GM19328 (cell line): ENCODE data around the gene APBA1.
"Not testable (repeated sequence)": the region's sequence is repeated elsewhere in the genome, so short reads cannot be mapped to it uniquely, and the experiment has no call there.

Experiments used
- ATAC-seq: cut with Tn5 transposase; IDR thresholded peaks from one replicate; pipeline ENCODE4 v1.9.1; 2021; ENCODE audit warnings: mild to moderate bottlenecking, moderate library complexity; ENCODE audit not compliant: unreplicated experiment

The APBA1 gene

GRCh38 chr9:69420611-69421270 is 251.4 kb downstream of the APBA1 start:
- ATAC-seq, result no peak

DNA sequence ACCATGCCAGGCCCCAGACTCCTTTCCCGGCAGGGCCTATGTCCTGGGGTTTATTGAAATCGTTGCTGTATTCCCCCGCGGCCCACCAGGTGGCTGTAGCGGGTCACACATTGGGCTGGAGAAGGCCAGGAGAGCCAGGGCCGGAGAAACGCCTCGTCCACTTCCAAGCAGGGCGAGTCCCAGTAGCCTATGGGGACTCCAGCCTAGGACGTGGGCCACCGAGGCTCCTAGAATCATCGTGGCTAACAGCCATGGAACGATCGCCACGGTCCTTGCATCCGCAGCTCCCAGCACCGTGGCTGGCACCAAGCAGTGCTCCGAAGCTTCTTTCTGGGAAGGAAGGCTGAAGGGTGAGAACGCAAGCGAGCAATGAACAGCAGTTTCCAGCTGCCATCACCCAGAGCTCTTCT is 259.4 kb downstream of the APBA1 start:
- no peak for ATAC-seq

GRCh38 chr9:69411931-69412740 is 260.0 kb downstream of the APBA1 start:
- ATAC-seq, result no peak

DNA sequence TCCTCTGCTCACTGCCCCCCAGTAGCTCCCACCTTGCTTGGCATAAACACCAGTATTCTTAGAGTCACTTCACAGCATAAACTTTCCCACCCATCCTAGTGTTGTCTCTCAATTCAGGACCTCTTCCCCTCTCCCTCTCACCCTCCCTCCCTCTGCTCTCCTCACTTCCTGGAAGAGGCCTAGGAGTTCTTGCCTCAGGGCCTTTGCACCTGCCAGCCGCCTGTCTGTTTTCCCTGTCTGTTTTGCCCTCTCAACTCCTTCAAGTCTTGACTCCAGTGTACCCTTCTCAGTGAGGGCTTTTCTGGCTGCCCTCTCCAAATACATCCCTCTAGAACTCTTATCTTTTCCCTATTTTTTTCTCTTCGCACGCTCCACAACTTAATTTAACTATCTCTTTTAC is 260.9 kb downstream of the APBA1 start:
- ATAC-seq, result no peak

DNA sequence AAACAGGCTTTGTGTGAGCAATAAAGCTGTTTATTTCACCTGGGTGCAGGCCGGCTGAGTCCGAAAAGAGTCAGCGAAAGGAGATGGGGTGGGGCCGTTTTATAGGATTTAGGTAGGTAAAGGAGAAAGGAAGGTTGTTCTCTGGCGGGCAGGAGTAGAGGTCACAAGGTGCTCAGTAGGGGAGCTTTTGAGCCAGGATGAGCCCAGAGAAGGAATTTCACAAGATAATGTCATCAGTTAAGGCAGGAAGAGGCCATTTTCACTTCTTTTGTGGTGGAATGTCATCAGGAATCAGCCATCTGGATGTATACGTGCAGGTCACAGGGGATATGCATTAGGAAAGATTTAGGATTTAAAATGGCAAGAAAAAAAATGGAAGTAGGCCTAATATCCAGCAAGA is 262.2 kb downstream of the APBA1 start:
- ATAC-seq, result not testable (repeated sequence)

- ATAC-seq, result no peak
Observed at GRCh38 chr9:69400470-69400869, 271.7 kb downstream of the APBA1 start.

DNA sequence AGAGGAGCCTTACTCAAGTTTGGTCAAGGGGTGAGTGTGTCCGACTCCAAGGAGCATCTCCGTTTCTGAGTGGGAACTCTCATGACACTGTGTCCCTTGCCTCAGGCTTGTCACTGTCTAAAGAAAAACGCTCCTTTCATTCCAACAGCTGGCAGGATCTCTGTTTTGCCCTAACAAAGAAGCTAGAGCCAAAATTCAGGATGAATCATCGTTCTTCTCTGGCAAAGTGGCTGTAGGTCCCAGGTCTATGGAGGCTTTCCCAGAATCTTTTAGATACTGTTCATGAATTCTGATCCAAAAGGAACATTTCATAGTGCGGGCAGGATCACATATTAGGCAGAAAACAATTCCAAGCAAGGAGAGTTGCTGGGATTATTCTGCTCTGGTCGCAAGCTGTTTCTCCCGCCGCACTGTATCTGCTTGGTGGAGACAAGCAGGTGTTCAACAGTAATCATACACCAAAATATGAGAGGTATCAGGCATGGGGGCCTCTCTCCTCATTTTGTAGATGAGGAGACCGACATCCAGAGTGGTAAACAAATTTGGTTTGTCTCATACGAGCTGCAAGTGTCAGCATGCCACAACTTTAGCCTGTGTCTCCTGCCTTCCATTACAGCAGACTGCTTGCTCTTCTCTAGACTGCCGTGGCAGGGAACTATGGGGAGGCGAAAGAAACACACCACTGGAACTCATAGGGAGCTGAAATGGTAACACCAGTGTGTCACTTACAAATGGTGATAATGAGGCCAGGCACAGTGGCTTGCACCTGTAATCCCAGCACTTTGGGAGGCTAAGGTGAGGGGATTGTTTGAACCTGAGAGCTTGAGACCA is 274.6 kb downstream of the APBA1 start:
- no peak for ATAC-seq

GRCh38 chr9:69396759-69397158 is 275.4 kb downstream of the APBA1 start:
- no peak for ATAC-seq

DNA sequence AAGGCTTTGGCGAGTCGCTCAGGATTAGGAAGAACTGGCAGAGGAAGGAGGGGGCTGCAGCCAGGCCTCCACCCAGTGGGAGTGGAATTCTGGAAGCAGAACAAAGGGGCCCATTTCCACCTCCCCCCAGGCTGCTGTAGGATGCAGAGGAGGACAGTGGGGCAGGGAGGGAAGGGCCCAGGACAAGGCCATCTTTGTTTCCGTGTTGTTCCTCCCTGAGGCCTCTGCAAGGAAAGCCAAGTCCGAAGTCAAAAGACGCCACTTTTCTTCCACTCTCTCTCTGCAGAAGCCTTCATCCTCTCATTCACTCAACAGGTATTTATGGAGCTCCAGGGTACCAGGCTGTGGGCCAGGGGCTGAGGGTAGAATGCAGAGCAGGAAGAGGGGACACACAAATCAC is 276.5 kb downstream of the APBA1 start:
- ATAC-seq, result no peak

DNA sequence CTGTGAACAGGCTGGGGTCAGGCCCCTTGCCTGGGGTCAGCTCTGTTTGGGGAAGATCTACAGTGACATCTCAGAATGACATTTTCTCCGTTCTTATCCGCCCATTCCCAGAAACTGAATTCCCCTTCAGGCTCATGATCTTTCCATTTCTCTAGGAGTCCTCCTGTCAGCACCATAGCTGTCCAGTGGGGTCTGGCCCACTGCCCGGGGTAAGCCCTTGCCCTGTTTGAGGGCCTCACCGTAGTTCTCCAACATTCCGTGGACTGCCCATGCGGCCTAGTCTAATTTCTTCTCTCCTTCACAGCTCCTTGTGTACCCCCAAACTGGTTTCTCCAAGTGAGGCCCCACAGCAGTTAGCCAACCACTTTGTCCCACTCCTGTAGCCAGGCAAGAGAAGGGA is 278.7 kb downstream of the APBA1 start:
- ATAC-seq, result no peak

GRCh38 chr9:69392826-69393225 is 279.3 kb downstream of the APBA1 start:
- ATAC-seq, result no peak

DNA sequence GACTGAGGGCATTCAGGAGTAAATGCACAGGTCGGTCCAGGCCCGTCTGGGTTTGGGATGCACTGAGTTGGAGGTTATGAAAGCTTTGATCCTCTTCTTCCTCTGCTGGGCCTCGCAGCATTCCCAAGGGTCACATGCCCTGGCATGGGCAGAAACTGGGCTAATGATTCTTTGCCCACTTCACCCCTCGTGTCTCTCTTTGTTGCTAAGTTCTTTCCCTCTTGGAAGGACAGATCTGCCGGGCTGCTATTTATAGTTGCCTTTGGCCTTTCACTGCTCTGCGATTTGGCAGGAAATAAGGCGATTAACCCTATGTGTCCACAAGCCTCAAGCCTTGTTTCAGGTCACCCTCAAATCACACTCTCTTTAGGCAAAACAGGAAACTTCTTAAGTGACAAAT is 280.2 kb downstream of the APBA1 start:
- ATAC-seq, result no peak

DNA sequence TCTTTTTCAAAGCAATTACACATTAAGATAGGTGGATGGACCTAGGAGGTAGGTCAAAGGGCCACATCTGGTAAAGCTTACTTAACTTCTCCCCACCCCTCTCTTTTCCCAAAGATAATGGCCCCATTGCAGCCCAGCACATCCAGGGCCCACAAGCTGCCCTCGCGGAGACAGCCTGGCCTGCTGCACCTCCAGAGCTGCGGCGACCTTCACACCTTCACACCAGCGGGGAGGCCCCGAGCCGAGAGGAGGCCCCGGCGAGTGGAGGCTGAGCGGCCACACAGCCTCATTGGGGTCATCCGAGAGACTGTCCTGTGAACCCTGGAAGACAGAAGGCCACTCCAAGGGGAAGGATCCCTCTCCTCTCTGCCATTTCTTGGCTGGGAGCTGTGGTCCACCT is 280.7 kb downstream of the APBA1 start:
- ATAC-seq, result no peak

DNA sequence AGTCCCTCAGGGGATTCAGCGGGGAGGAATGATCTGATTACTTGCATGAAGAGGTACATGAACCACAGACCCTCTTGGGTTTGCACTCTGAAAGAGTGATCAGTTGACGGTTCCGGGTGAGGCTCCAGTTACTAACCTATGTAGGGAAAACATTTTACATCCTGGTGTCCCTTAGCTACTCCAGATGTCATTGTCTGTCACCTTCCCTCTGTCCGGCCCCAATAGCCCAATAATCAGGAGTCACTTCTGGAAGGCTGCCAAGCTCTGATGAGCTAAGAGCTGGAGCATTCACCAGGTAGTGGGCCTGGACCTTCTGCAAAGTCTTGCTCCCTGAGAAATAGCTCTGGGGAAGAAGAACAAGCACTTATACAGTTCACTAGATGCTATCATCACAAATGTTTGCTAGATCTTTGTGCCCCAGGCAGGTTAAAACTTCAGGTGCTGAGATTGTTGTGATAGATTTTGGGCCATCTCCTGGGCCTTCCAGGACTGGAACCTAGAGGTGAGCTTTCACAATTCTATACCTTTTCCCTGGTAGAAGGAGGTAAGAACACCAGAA is 282.7 kb downstream of the APBA1 start:
- ATAC-seq, result no peak

- ATAC-seq, result no peak
Observed at GRCh38 chr9:69388596-69388995, 283.6 kb downstream of the APBA1 start.

DNA sequence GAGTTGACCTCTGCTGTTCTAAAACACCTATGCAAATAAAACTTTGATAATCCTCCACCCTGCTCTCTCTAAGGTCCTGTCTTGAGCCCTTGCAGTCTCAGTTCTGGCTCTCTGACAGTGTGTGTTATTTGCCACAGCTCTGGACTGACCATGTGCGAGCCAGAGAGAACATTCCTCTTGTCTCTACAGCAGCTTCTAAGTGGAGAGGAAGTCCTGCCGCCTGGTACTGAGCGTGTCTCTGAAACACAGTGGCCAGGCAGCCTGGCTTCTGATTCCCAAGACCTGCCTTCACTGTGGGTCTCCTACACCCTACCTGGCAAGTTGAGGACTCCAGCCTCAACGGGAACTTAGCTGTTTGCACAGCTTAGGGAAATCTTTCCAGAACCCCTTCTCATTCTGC is 285.5 kb downstream of the APBA1 start:
- no peak for ATAC-seq

- no peak for ATAC-seq
Observed at GRCh38 chr9:69385581-69386033, 286.6 kb downstream of the APBA1 start.

GRCh38 chr9:69382135-69382534 is 290.0 kb downstream of the APBA1 start:
- ATAC-seq, result no peak

- no peak for ATAC-seq
Observed at GRCh38 chr9:69380811-69381210, 291.4 kb downstream of the APBA1 start.

DNA sequence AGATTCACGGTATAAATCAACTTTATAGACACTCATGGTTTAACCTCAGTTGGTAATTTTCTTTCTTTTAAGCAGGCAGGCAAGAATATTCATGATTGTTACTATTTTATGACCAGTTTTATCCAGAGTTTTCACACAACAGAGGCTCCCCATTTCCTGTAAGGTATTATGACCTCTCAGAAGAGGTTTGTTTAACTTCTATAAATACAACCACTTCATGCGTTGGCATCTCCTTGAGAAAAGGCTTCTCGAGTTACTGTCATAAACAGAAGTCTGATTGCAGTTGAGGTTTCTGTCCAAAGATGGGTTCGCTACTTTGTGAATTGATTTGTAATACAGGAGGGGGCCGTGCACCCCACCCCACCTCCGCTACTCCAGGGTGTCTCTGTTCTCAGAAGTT is 291.9 kb downstream of the APBA1 start:
- ATAC-seq, result no peak

GRCh38 chr9:69379270-69379982 is 292.7 kb downstream of the APBA1 start:
- no peak for ATAC-seq
